Ascending aorta (tissue), 2 donors: ENCODE results near the gene GYG2. TPM values are rescaled to one million over a fixed set of nuclear protein-coding genes. Genes with fewer than 3 reads are reported as not detected.
"Not testable (repeated sequence)": the region's sequence is repeated elsewhere in the genome, so short reads cannot be mapped to it uniquely, and the experiment has no call there.

ENCODE experiments used
- DNase-seq, 2 donors: peaks; one replicate each; pipeline ENCODE4 v3.0.0-alpha.2; 2019; ENCODE audit warnings: low spot score in 2 of 2
- H3K27ac ChIP-seq, 2 donors: fragments of 200-600 bp; sonication (generic); one replicate each; pipeline ENCODE4 v1.5.1; 2016 to 2017; ENCODE audit warnings: mild to moderate bottlenecking in 1 of 2
- H3K27me3 ChIP-seq: fragments of 200-600 bp; sonication (generic); one replicate; pipeline ENCODE4 v1.5.1; 2017
- H3K36me3 ChIP-seq, 2 donors: fragments of 200-600 bp; sonication (generic); one replicate each; pipeline ENCODE4 v1.5.1; 2016
- H3K4me1 ChIP-seq, 2 donors: fragments of 200-600 bp; sonication (generic); one replicate each; pipeline ENCODE4 v1.5.1; 2016 to 2017; ENCODE audit warnings: mild to moderate bottlenecking in 1 of 2
- H3K4me3 ChIP-seq, 2 donors: fragments of 200-600 bp; sonication (generic); one replicate each; pipeline ENCODE4 v1.5.1; 2016 to 2017; ENCODE audit warnings: mild to moderate bottlenecking in 1 of 2
- H3K9me3 ChIP-seq, 2 donors: fragments of 200-600 bp; sonication (generic); one replicate each; pipeline ENCODE4 v1.5.1; 2016
- CTCF ChIP-seq, 3 experiments: fragments of 200-600 bp in 2 of 3; fragments of 450-650 bp in 1 of 3; sonication (generic) in 2 of 3; IDR thresholded peaks; one replicate each; pipeline ENCODE4 v1.5.1; 2016 to 2019; ENCODE audit warnings: antibody characterized with exemption in 3 of 3, mild to moderate bottlenecking in 1 of 3, moderate library complexity in 1 of 3
- intact Hi-C: fragments of 100-400 bp; cut with DNase I; formaldehyde crosslinking; loops from one replicate; pipeline ENCODE4 v1.15.1; 2023
- total RNA-seq: library from RNA; depleted of rRNA; stranded (reverse); fragments of >200 nt; gene quantifications from one replicate; pipeline ENCODE4 v1.1.0, GENCODE V29; 2016

Gene GYG2
- 0.64 TPM for total RNA-seq

GRCh38 chrX:2828344-2828958 is at the start of gene GYG2:
Gene GYG2 (plus strand): TSS chrX:2828930. CDS start chrX:2830189, 1,259 bp downstream.
- no peak within 1 kb of the TSS for H3K27ac ChIP-seq
- H3K27me3 ChIP-seq: peaks cover 9% of the 10 kb centered on the region
- H3K36me3 ChIP-seq: no peaks in the 10 kb centered on the region
- intact Hi-C loops: no loop called here
- TF ChIP-seq CTCF (IDR thresholded peaks at IDR 0.05): no peak
- peaks cover 0 to 6% of the 10 kb centered on the region in 2 donors for H3K4me1 ChIP-seq
- H3K9me3 ChIP-seq: no peaks in the 10 kb centered on the region
- peak within 1 kb of the TSS; percentile 48 to 67 for H3K4me3 ChIP-seq
- DNase-seq: no peak

- H3K9me3 ChIP-seq, H3K27me3 ChIP-seq, intact Hi-C loops, DNase-seq, H3K36me3 ChIP-seq, H3K4me3 ChIP-seq, H3K4me1 ChIP-seq, H3K27ac ChIP-seq: not testable (repeated sequence)
These were observed 48.1 kb upstream of the GYG2 start for GRCh38 chrX:2780472-2781225.

GRCh38 chrX:2781226-2781571 is 47.5 kb upstream of the GYG2 start:
- H3K9me3 ChIP-seq: no peaks in the 10 kb centered on the region
- no peaks in the 10 kb centered on the region for H3K36me3 ChIP-seq
- TF ChIP-seq CTCF (IDR thresholded peaks at IDR 0.05): no peak
- no peaks in the 10 kb centered on the region for H3K4me1 ChIP-seq
- no peak overlapping the region for H3K4me3 ChIP-seq
- no peaks in the 10 kb centered on the region for H3K27me3 ChIP-seq
- DNase-seq: no peak
- H3K27ac ChIP-seq: no peak overlapping the region
- intact Hi-C loops: no loop called here

- H3K36me3 ChIP-seq: no peaks in the 10 kb centered on the region
- H3K27ac ChIP-seq: no peak overlapping the region
- intact Hi-C loops: no loop called here
- H3K4me3 ChIP-seq: no peak overlapping the region
- no peaks in the 10 kb centered on the region for H3K4me1 ChIP-seq
- DNase-seq: no peak
- TF ChIP-seq CTCF (IDR thresholded peaks at IDR 0.05): no peak
- no peaks in the 10 kb centered on the region for H3K27me3 ChIP-seq
- no peaks in the 10 kb centered on the region for H3K9me3 ChIP-seq
These were observed 47.0 kb upstream of the GYG2 start for GRCh38 chrX:2781698-2782097.

GRCh38 chrX:2782171-2782570 is 46.6 kb upstream of the GYG2 start:
- no peak for DNase-seq
- H3K4me1 ChIP-seq: no peaks in the 10 kb centered on the region
- no peaks in the 10 kb centered on the region for H3K9me3 ChIP-seq
- H3K36me3 ChIP-seq: no peaks in the 10 kb centered on the region
- H3K27ac ChIP-seq: no peak overlapping the region
- H3K4me3 ChIP-seq: no peak overlapping the region
- intact Hi-C loops: no loop called here
- no peaks in the 10 kb centered on the region for H3K27me3 ChIP-seq
- TF ChIP-seq CTCF (IDR thresholded peaks at IDR 0.05): no peak

GRCh38 chrX:2782778-2783177 is 46.0 kb upstream of the GYG2 start:
- intact Hi-C loops: no loop called here
- TF ChIP-seq CTCF (IDR thresholded peaks at IDR 0.05): no peak
- Histone ChIP-seq H3K27me3 (no peaks in the 10 kb centered on the region), H3K4me3 (no peak overlapping the region), H3K4me1 (no peaks in the 10 kb centered on the region), H3K9me3 (no peaks in the 10 kb centered on the region), H3K36me3 (no peaks in the 10 kb centered on the region), H3K27ac (no peak overlapping the region)
- no peak for DNase-seq
